Neural crest cell (in vitro differentiated cells): Measurements from ENCODE around the gene C1orf122. TPM values are rescaled to one million over a fixed set of nuclear protein-coding genes. Genes with fewer than 3 reads are reported as not detected.
A peak's percentile ranks its signal among the peaks of the same experiment; 100 is the strongest.

ENCODE experiments used
- DNase-seq: peaks from one replicate; pipeline ENCODE4 v3.0.0; 2021; ENCODE audit warnings: low read depth, mixed read lengths, low spot score
- H3K27ac Mint-ChIP-seq: one replicate; pipeline ENCODE4 v1.8.0; 2021; ENCODE audit warnings: mild to moderate bottlenecking, mixed read lengths; ENCODE audit not compliant: unreplicated experiment
- H3K27me3 Mint-ChIP-seq: 2 replicates; pipeline ENCODE4 v1.8.0; 2021; ENCODE audit warnings: low read depth, mild to moderate bottlenecking, mixed read lengths
- H3K36me3 Mint-ChIP-seq: 2 replicates; pipeline ENCODE4 v1.8.0; 2021; ENCODE audit warnings: low read depth, mild to moderate bottlenecking, mixed read lengths
- H3K4me1 Mint-ChIP-seq: 2 replicates; pipeline ENCODE4 v1.8.0; 2021; ENCODE audit warnings: mixed read lengths
- H3K4me3 Mint-ChIP-seq: one replicate; pipeline ENCODE4 v1.8.0; 2021; ENCODE audit warnings: mild to moderate bottlenecking, mixed read lengths
- H3K9me3 Mint-ChIP-seq: 2 replicates; pipeline ENCODE4 v1.8.0; 2021; ENCODE audit warnings: mixed read lengths
- CTCF ChIP-seq: fragments of 200-600 bp; sonication (generic); conservative IDR thresholded peaks from 2 replicates; pipeline ENCODE4 v1.5.0; 2021; ENCODE audit warnings: antibody characterized with exemption, mild to moderate bottlenecking
- total RNA-seq: library from RNA; stranded (reverse); gene quantifications from 2 replicates; pipeline ENCODE4 v1.2.1, GENCODE V29; 2021

Gene C1orf122
- total RNA-seq, 1 donor from 2014 or later = 37.3 TPM

DNA sequence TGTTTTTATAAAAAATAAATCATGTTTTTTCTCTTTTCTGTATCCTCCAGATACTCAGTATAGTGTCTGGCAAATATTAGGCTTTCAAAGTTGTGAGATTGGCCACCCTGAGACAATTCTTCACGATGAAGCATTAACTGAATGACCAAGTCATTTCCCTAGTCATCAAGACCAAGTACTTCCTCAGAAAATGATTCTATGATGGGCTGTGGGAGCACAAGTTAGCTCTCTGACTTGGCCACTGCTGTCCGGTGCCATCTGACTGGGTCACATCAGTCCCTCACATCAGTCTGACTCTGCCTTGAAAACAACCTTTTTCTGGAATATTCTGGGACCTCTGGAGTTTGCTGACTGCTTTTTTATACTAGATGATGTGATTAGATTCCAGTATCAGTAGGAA, 13.9 kb downstream of the C1orf122 start:
- H3K27ac Mint-ChIP-seq = no peak overlapping the region
- peaks cover 7% of the 10 kb centered on the region for H3K36me3 Mint-ChIP-seq
- no peak for TF ChIP-seq CTCF
- no peak for DNase-seq
- no peak overlapping the region for H3K4me3 Mint-ChIP-seq
- H3K9me3 Mint-ChIP-seq = no peaks in the 10 kb centered on the region
- H3K27me3 Mint-ChIP-seq = no peaks in the 10 kb centered on the region
- H3K4me1 Mint-ChIP-seq = no peaks in the 10 kb centered on the region

GRCh38 chr1:37822906-37823815, 15.6 kb downstream of the C1orf122 start:
- Mint-ChIP-seq H3K4me3 (no peak overlapping the region), H3K36me3 (peaks cover 7% of the 10 kb centered on the region), H3K9me3 (no peaks in the 10 kb centered on the region), H3K4me1 (no peaks in the 10 kb centered on the region), H3K27ac (peak overlapping the region; percentile 12), H3K27me3 (no peaks in the 10 kb centered on the region)
- no peak for DNase-seq
- TF ChIP-seq CTCF = no peak

- H3K36me3 Mint-ChIP-seq = peaks cover 7% of the 10 kb centered on the region
- H3K9me3 Mint-ChIP-seq = no peaks in the 10 kb centered on the region
- no peak for DNase-seq
- H3K4me1 Mint-ChIP-seq = no peaks in the 10 kb centered on the region
- H3K4me3 Mint-ChIP-seq = no peak overlapping the region
- no peak overlapping the region for H3K27ac Mint-ChIP-seq
- TF ChIP-seq CTCF = no peak
- H3K27me3 Mint-ChIP-seq = no peaks in the 10 kb centered on the region
These were observed 16.4 kb downstream of the C1orf122 start for GRCh38 chr1:37824001-37824400.

DNA sequence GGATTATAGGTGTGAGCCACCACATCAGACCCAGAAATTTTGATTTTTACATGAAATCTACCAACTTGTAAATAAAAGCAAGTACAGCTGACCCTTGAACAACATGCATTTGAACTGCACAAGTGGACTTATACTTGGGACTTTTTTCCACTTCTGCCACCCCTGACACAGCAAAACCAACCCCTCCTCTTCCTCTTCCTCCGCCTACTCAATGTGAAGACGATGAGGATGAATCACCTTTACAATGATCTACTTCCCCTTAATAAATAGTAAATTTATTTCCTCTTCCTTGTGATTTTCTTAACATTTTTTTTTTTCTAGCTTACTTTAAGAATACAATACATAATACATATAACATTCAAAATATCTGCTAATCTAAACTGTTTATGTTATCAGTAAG, 17.9 kb downstream of the C1orf122 start:
- no peak overlapping the region for H3K27ac Mint-ChIP-seq
- H3K4me3 Mint-ChIP-seq = no peak overlapping the region
- no peak for DNase-seq
- no peaks in the 10 kb centered on the region for H3K27me3 Mint-ChIP-seq
- TF ChIP-seq CTCF = no peak
- peaks cover 7% of the 10 kb centered on the region for H3K36me3 Mint-ChIP-seq
- no peaks in the 10 kb centered on the region for H3K9me3 Mint-ChIP-seq
- H3K4me1 Mint-ChIP-seq = no peaks in the 10 kb centered on the region

- Mint-ChIP-seq H3K27ac (no peak overlapping the region), H3K9me3 (no peaks in the 10 kb centered on the region), H3K36me3 (peaks cover 6% of the 10 kb centered on the region), H3K4me1 (no peaks in the 10 kb centered on the region), H3K4me3 (no peak overlapping the region), H3K27me3 (no peaks in the 10 kb centered on the region)
- no peak for DNase-seq
- TF ChIP-seq CTCF = no peak
These were observed 21.0 kb downstream of the C1orf122 start for GRCh38 chr1:37828410-37829074.
